ENCODE results near the gene RPS23.

DNA sequence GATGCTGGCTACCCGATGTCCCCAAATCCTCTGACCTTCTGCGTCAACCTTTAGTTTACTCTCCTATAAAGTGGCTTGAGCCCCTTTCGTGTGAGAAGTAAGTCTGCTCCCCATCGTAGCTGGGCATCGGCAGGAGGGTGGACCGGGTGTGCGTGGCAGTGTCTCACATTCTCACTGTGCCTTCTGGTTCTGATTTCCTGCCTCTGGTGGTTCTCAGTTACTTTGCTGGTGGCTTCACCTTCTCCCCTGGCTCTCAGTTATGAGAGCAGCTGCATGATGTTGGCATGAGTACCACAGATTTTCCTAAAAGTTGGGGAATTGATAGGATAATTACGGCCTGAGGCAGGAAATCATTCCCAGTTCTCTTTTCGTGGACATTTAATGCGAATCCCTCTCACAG, 47.0 kb upstream of the RPS23 start:
- TF ChIP-seq, protein P1, sequence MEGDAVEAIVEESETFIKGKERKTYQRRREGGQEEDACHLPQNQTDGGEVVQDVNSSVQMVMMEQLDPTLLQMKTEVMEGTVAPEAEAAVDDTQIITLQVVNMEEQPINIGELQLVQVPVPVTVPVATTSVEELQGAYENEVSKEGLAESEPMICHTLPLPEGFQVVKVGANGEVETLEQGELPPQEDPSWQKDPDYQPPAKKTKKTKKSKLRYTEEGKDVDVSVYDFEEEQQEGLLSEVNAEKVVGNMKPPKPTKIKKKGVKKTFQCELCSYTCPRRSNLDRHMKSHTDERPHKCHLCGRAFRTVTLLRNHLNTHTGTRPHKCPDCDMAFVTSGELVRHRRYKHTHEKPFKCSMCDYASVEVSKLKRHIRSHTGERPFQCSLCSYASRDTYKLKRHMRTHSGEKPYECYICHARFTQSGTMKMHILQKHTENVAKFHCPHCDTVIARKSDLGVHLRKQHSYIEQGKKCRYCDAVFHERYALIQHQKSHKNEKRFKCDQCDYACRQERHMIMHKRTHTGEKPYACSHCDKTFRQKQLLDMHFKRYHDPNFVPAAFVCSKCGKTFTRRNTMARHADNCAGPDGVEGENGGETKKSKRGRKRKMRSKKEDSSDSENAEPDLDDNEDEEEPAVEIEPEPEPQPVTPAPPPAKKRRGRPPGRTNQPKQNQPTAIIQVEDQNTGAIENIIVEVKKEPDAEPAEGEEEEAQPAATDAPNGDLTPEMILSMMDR (IDR thresholded peaks at IDR 0.05) = no peak
- TF ChIP-seq POLR2A (IDR thresholded peaks at IDR 0.05) = no peak

All from uterus (tissue), 2 donors.